HEK293 (cell line): ENCODE results near the gene KSR1.

ENCODE experiments used
- CTCF ChIA-PET: fragments of 350-600 bp; formaldehyde crosslinking; extraction: SDS; loops from one replicate; lab custom pipeline; 2021; ENCODE audit warnings: antibody characterized with exemption; lab: Yijun Ruan, JAX
- POLR2A ChIA-PET: fragments of 300-600 bp; formaldehyde crosslinking; extraction: SDS; loops from one replicate; lab custom pipeline; 2020; ENCODE audit warnings: antibody characterized with exemption, inconsistent platforms; lab: Yijun Ruan, JAX
- H3K27ac ChIP-seq: fragments of 200-500 bp; sonication (Bioruptor generic); 2 replicates; pipeline ENCODE4 v1.5.1; 2014; ENCODE audit warnings: low read depth, low read length, control low read depth, inconsistent platforms; ENCODE audit errors: extremely low read depth
- H3K36me3 ChIP-seq, 2 experiments: fragments of 200-500 bp in 1 of 2; sonication (Bioruptor generic) in 1 of 2; 1 replicate in 1 of 2; 2 replicates in 1 of 2; pipeline ENCODE4 v1.5.1; 2014 to 2017; ENCODE audit warnings: inconsistent platforms in 2 of 2, low read length in 2 of 2; ENCODE audit not compliant: control insufficient read depth in 2 of 2, insufficient read depth in 1 of 2
- H3K4me1 ChIP-seq: fragments of 200-500 bp; sonication (Bioruptor generic); 2 replicates; pipeline ENCODE4 v1.5.1; 2014; ENCODE audit warnings: mild to moderate bottlenecking, low read length, inconsistent platforms; ENCODE audit not compliant: control insufficient read depth, insufficient read depth
- H3K4me3 ChIP-seq: 2 replicates; pipeline ENCODE4 v1.5.1; 2011; ENCODE audit warnings: low read depth, mild to moderate bottlenecking, control low read depth, low read length, moderate library complexity
- H3K9me3 ChIP-seq: fragments of 200-500 bp; sonication (Bioruptor generic); 2 replicates; pipeline ENCODE4 v1.5.1; 2014; ENCODE audit warnings: low read depth, low read length, inconsistent platforms; ENCODE audit not compliant: control insufficient read depth, insufficient read depth
- HOXD13 ChIP-seq: sonication (generic); formaldehyde crosslinking; IDR thresholded peaks from 2 replicates; pipeline ENCODE4 v1.8.0; 2022; ENCODE audit warnings: missing genetic modification reagents, borderline replicate concordance
- REST ChIP-seq: fragments of 450-650 bp; formaldehyde crosslinking; IDR thresholded peaks from 2 replicates; pipeline ENCODE4 v1.5.1; 2016; ENCODE audit warnings: missing biosample characterization, missing genetic modification characterization
- ZBTB17 ChIP-seq: fragments of 450-650 bp; formaldehyde crosslinking; IDR thresholded peaks from 2 replicates; pipeline ENCODE4 v1.5.1; 2016; ENCODE audit warnings: missing biosample characterization, missing genetic modification characterization
- ZBTB21 ChIP-seq: fragments of 450-650 bp; formaldehyde crosslinking; IDR thresholded peaks from 2 replicates; pipeline ENCODE4 v1.5.1; 2017; ENCODE audit warnings: missing biosample characterization, missing genetic modification characterization
- ZBTB26 ChIP-seq: fragments of 450-650 bp; formaldehyde crosslinking; optimal IDR thresholded peaks from 2 replicates; pipeline ENCODE3; 2016; ENCODE audit warnings: missing biosample characterization, mild to moderate bottlenecking, missing genetic modification characterization
- ZNF174 ChIP-seq: fragments of 450-650 bp; formaldehyde crosslinking; IDR thresholded peaks from 2 replicates; pipeline ENCODE4 v1.5.0; 2017; ENCODE audit warnings: missing biosample characterization, mild to moderate bottlenecking, missing genetic modification characterization
- ZNF239 ChIP-seq: fragments of 450-650 bp; formaldehyde crosslinking; IDR thresholded peaks from 2 replicates; pipeline ENCODE4 v1.5.1; 2016; ENCODE audit warnings: missing biosample characterization, missing genetic modification characterization
- ZNF24 ChIP-seq: fragments of 450-650 bp; formaldehyde crosslinking; IDR thresholded peaks from 2 replicates; pipeline ENCODE4 v1.5.1; 2016; ENCODE audit warnings: missing biosample characterization, missing genetic modification characterization
- ZNF335 ChIP-seq: fragments of 450-650 bp; formaldehyde crosslinking; conservative IDR thresholded peaks from 2 replicates; pipeline ENCODE4 v1.5.1; 2016; ENCODE audit warnings: missing biosample characterization, missing genetic modification characterization
- ZNF341 ChIP-seq: fragments of 450-650 bp; formaldehyde crosslinking; IDR thresholded peaks from 2 replicates; pipeline ENCODE4; 2016; ENCODE audit warnings: low read depth, missing biosample characterization, missing genetic modification characterization
- ZNF830 ChIP-seq: fragments of 450-650 bp; IDR thresholded peaks from 2 replicates; pipeline ENCODE4 v1.5.0; 2018; ENCODE audit warnings: missing biosample characterization, missing genetic modification characterization, low read depth, mild to moderate bottlenecking, moderate library complexity
- TF ChIP-seq, protein P1 (sequence below): fragments of 450-650 bp; formaldehyde crosslinking; IDR thresholded peaks from 2 replicates; pipeline ENCODE4 v1.5.1; 2016; ENCODE audit warnings: missing biosample characterization, missing genetic modification characterization
- TF ChIP-seq, protein P2 (sequence below): fragments of 450-650 bp; formaldehyde crosslinking; IDR thresholded peaks from 2 replicates; pipeline ENCODE4 v1.5.1; 2017; ENCODE audit warnings: missing biosample characterization, missing genetic modification characterization
- TF ChIP-seq, protein P3 (sequence below): fragments of 450-650 bp; formaldehyde crosslinking; IDR thresholded peaks from 2 replicates; pipeline ENCODE4 v1.5.1; 2016; ENCODE audit warnings: missing biosample characterization, missing genetic modification characterization

KSR1 gene

GRCh38 chr17:27456681-27457359 lies 572 bp downstream of the KSR1 start (continued):
- no peak for TF ChIP-seq ZNF830
- TF ChIP-seq ZNF341 (tag by site-specific recombination): peak; percentile 98
- peak; percentile 65 for TF ChIP-seq ZBTB26 (tag by site-specific recombination)

- H3K4me1 ChIP-seq: peaks cover 15% of the 10 kb centered on the region
- peak overlapping the region; percentile 54; the same call in 1 of the 2 replicates for H3K27ac ChIP-seq
- POLR2A ChIA-PET: interaction anchor here (0.5 to 1.9 kb wide), 7 partner anchors 11 to 598 kb away, joined by 3 to 9 read pairs (median 5); no protein-coding TSS in a partner anchor
- TF ChIP-seq ZNF239 (tag by site-specific recombination): no peak
- TF ChIP-seq ZNF174 (tag by site-specific recombination): no peak
- TF ChIP-seq, protein P1, sequence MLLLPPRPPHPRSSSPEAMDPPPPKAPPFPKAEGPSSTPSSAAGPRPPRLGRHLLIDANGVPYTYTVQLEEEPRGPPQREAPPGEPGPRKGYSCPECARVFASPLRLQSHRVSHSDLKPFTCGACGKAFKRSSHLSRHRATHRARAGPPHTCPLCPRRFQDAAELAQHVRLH (tag by site-specific recombination): no peak
- TF ChIP-seq HOXD13 (CRISPR knock-in tag): 0 out of 2 replicates have a peak, but pooled peaks have one; percentile 5
- no peak for TF ChIP-seq ZNF24 (tag by site-specific recombination)
- TF ChIP-seq ZNF335 (tag by site-specific recombination): 0 out of 2 replicates have a peak, but pooled peaks have one; percentile 31
- TF ChIP-seq, protein P2, sequence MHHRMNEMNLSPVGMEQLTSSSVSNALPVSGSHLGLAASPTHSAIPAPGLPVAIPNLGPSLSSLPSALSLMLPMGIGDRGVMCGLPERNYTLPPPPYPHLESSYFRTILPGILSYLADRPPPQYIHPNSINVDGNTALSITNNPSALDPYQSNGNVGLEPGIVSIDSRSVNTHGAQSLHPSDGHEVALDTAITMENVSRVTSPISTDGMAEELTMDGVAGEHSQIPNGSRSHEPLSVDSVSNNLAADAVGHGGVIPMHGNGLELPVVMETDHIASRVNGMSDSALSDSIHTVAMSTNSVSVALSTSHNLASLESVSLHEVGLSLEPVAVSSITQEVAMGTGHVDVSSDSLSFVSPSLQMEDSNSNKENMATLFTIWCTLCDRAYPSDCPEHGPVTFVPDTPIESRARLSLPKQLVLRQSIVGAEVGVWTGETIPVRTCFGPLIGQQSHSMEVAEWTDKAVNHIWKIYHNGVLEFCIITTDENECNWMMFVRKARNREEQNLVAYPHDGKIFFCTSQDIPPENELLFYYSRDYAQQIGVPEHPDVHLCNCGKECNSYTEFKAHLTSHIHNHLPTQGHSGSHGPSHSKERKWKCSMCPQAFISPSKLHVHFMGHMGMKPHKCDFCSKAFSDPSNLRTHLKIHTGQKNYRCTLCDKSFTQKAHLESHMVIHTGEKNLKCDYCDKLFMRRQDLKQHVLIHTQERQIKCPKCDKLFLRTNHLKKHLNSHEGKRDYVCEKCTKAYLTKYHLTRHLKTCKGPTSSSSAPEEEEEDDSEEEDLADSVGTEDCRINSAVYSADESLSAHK (tag by site-specific recombination): no peak
- no peak for TF ChIP-seq ZBTB21 (tag by site-specific recombination)
- TF ChIP-seq, protein P3, sequence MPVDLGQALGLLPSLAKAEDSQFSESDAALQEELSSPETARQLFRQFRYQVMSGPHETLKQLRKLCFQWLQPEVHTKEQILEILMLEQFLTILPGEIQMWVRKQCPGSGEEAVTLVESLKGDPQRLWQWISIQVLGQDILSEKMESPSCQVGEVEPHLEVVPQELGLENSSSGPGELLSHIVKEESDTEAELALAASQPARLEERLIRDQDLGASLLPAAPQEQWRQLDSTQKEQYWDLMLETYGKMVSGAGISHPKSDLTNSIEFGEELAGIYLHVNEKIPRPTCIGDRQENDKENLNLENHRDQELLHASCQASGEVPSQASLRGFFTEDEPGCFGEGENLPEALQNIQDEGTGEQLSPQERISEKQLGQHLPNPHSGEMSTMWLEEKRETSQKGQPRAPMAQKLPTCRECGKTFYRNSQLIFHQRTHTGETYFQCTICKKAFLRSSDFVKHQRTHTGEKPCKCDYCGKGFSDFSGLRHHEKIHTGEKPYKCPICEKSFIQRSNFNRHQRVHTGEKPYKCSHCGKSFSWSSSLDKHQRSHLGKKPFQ: no peak
- no peak for TF ChIP-seq ZBTB17 (tag by site-specific recombination)
- no peak for TF ChIP-seq REST (tag by site-specific recombination)
- CTCF ChIA-PET: interaction anchor here (0.7 to 5.9 kb wide), 7 partner anchors 14 to 145 kb away, joined by 3 to 40 read pairs (median 4); no protein-coding TSS in a partner anchor
- H3K4me3 ChIP-seq: peak overlapping the region; percentile 70
- H3K9me3 ChIP-seq: no peaks in the 10 kb centered on the region
- H3K36me3 ChIP-seq: no peaks in the 10 kb centered on the region
These were observed 1.1 kb downstream of the KSR1 start for GRCh38 chr17:27457360-27457715.
